GM12878 (cell line): ENCODE results near the gene TRIAP1. TPM values are rescaled to one million over a fixed set of nuclear protein-coding genes. Genes with fewer than 3 reads are reported as not detected.

Source experiments
- ATAC-seq: fragments of 200-7000 bp; cut with Tn5 transposase; 3 replicates; pipeline ENCODE4 v1.9.1; 2020; ENCODE audit warnings: mild to moderate bottlenecking, moderate library complexity
- BruUV-seq: library from RNA; stranded (reverse); fragments of 400-500 nt; replicated peaks from 2 replicates; lab custom pipeline; 2021; lab: Mats Ljungman, UMichigan
- CTCF ChIA-PET: fragments of 300-600 bp; sonication (Branson Sonifier 250); formaldehyde crosslinking; extraction: SDS; loops from one replicate; lab custom pipeline; 2021; ENCODE audit warnings: inconsistent platforms; lab: Yijun Ruan, JAX
- POLR2A ChIA-PET: fragments of 350-600 bp; formaldehyde crosslinking; extraction: SDS; loops from one replicate; lab custom pipeline; 2021; ENCODE audit warnings: inconsistent platforms; lab: Charles Lee
- RAD21 ChIA-PET: fragments of 300-600 bp; sonication (Branson Sonifier 250); formaldehyde crosslinking; loops from one replicate; lab custom pipeline; 2023; ENCODE audit warnings: antibody characterized with exemption; ENCODE audit not compliant: unreplicated experiment; lab: Charles Lee
- SMC1A ChIA-PET: fragments of 300-600 bp; sonication (Branson Sonifier 250); formaldehyde crosslinking; loops from one replicate; lab custom pipeline; 2023; ENCODE audit not compliant: unreplicated experiment, uncharacterized antibody; lab: Charles Lee
- DNase-seq: peaks from one replicate; pipeline ENCODE4 v3.0.0-alpha.2; 2011; ENCODE audit warnings: low read depth, low spot score
- FAIRE-seq: peaks from 3 replicates; lab custom pipeline; 2011; peaks lifted over from hg19 to GRCh38; lab: Jason Lieb, UNC
- H2AFZ ChIP-seq: 2 replicates; pipeline ENCODE4 v1.6.0; 2011; ENCODE audit warnings: low read depth, low read length, control low read depth; ENCODE audit not compliant: control insufficient read depth
- H3K27ac ChIP-seq: 2 replicates; pipeline ENCODE4 v1.5.1; 2011; ENCODE audit warnings: control low read depth; ENCODE audit not compliant: control insufficient read depth, insufficient read depth
- H3K27me3 ChIP-seq, 2 experiments: replicated peaks in 1 of 2; 2 replicates each; pipeline versions ENCODE4 v1.6.0 to v1.6.1; 2011; ENCODE audit warnings: low read length in 1 of 2; ENCODE audit not compliant: control insufficient read depth in 2 of 2, insufficient read depth in 2 of 2
- H3K36me3 ChIP-seq, 2 experiments: 2 replicates each; pipeline ENCODE4 v1.5.1; 2011; ENCODE audit warnings: low read length in 1 of 2; ENCODE audit not compliant: control insufficient read depth in 2 of 2, insufficient read depth in 2 of 2
- H3K4me1 ChIP-seq: 2 replicates; pipeline ENCODE4 v1.6.1; 2011; ENCODE audit warnings: mild to moderate bottlenecking, low read length, moderate library complexity, mixed read lengths; ENCODE audit not compliant: control insufficient read depth, insufficient read depth
- H3K4me2 ChIP-seq: 2 replicates; pipeline ENCODE4 v1.6.0; 2011; ENCODE audit warnings: control low read depth; ENCODE audit not compliant: control insufficient read depth, insufficient read depth
- H3K4me3 ChIP-seq: fragments of 200-600 bp; sonication (generic); 2 replicates; pipeline ENCODE4 v1.5.1; 2016
- H3K79me2 ChIP-seq: 2 replicates; pipeline ENCODE4 v1.6.0; 2011; ENCODE audit warnings: low read length; ENCODE audit not compliant: control insufficient read depth, insufficient read depth
- H3K9ac ChIP-seq: 2 replicates; pipeline ENCODE4 v1.8.0; 2011; ENCODE audit warnings: low read length, control low read depth, mixed read lengths; ENCODE audit not compliant: control insufficient read depth, insufficient read depth
- H3K9me3 ChIP-seq: replicated peaks from 3 replicates; pipeline ENCODE4 v1.5.1; 2011; ENCODE audit warnings: mild to moderate bottlenecking, low read length; ENCODE audit not compliant: control insufficient read depth, insufficient read depth
- H4K20me1 ChIP-seq: 2 replicates; pipeline ENCODE4 v1.6.0; 2011; ENCODE audit not compliant: control insufficient read depth, insufficient read depth
- ATF7 ChIP-seq: fragments of 450-650 bp; IDR thresholded peaks from 2 replicates; pipeline ENCODE4 v1.6.1; 2016; ENCODE audit warnings: low read depth, mild to moderate bottlenecking
- BCLAF1 ChIP-seq: fragments of 450-650 bp; IDR thresholded peaks from 2 replicates; pipeline ENCODE4 v1.6.1; 2017; ENCODE audit warnings: antibody characterized with exemption, mild to moderate bottlenecking, moderate library complexity
- BMI1 ChIP-seq: fragments of 450-650 bp; IDR thresholded peaks from 2 replicates; pipeline ENCODE4 v1.6.1; 2016; ENCODE audit warnings: mild to moderate bottlenecking, moderate library complexity, borderline replicate concordance
- KLF5 ChIP-seq: fragments of 450-650 bp; IDR thresholded peaks from 2 replicates; pipeline ENCODE4 v1.6.1; 2014; ENCODE audit warnings: mild to moderate bottlenecking; ENCODE audit not compliant: partially characterized antibody
- MTA3 ChIP-seq: IDR thresholded peaks from 2 replicates; pipeline ENCODE4 v1.6.1; 2012; ENCODE audit warnings: low read length, inconsistent platforms, borderline replicate concordance
- RAD51 ChIP-seq: fragments of 450-650 bp; IDR thresholded peaks from 2 replicates; pipeline ENCODE4 v1.6.1; 2016; ENCODE audit warnings: moderate library complexity, mild to moderate bottlenecking, inconsistent platforms
- RBBP5 ChIP-seq: fragments of 200-600 bp; sonication (generic); conservative IDR thresholded peaks from 2 replicates; pipeline ENCODE4 v1.6.1; 2016
- SP1 ChIP-seq: IDR thresholded peaks from one replicate; pipeline ENCODE4 v1.6.1; 2011; ENCODE audit warnings: low read depth, low read length
- ZNF384 ChIP-seq: IDR thresholded peaks from 2 replicates; pipeline ENCODE4 v1.6.1; 2012; ENCODE audit warnings: low read depth, mild to moderate bottlenecking, low read length, improper control_type of control experiment, borderline replicate concordance
- WGBS: methylation state at CpG from one replicate; pipeline ENCODE4 v1.1.6; 2016; ENCODE audit warnings: low lambda C conversion rate; ENCODE audit not compliant: insufficient replicate concordance, insufficient coverage; ENCODE audit errors: missing lambda C conversion rate; 5-methylcytosine and 5-hydroxymethylcytosine counted together
- in situ Hi-C: fragments of 300-500 bp; cut with MboI; formaldehyde crosslinking; loops from 9 replicates; pipeline ENCODE4 v1.14.3; 2018; ENCODE audit warnings: mixed read lengths
- intact Hi-C: fragments of 100-400 bp; cut with micrococcal nuclease; formaldehyde crosslinking; loops from one replicate; pipeline ENCODE4 v1.14.2; 2022; ENCODE audit not compliant: unreplicated experiment
- polyA plus RNA-seq, 11 experiments: library from polyadenylated mRNA; depleted of rRNA in 4 of 11; unstranded in 6 of 11; stranded (reverse) in 5 of 11; fragments of >200 nt; fragmentation: Nextera tagmentation in 4 of 11; fragmentation: Illumina TruSeq in 1 of 11; extraction: Ambion mirVana in 4 of 11; extraction: Trizol in 1 of 11; gene quantifications; 1 replicate in 1 of 11; 2 replicates in 10 of 11; pipeline versions ENCODE4 v1.2.1 to v1.2.3, GENCODE V29; 2011 to 2016; ENCODE audit warnings: inconsistent platforms in 2 of 11, missing spikeins in 2 of 11, low read depth in 1 of 11
- total RNA-seq, 4 experiments: library from RNA; depleted of rRNA in 3 of 4; stranded (reverse); fragments of >200 nt in 3 of 4; fragmentation: Illumina TruSeq in 1 of 4; extraction: Trizol in 1 of 4; gene quantifications; 2 replicates each; pipeline versions ENCODE4 v1.2.1 to v1.2.3, GENCODE V29; 2013 to 2021
- TF ChIP-seq, protein P1 (sequence below): fragments of 450-650 bp; formaldehyde crosslinking; IDR thresholded peaks from 2 replicates; pipeline ENCODE4 v1.4.0; 2020; ENCODE audit warnings: mild to moderate bottlenecking, moderate library complexity
- TF ChIP-seq, protein P2 (sequence below): fragments of 450-650 bp; IDR thresholded peaks from 2 replicates; pipeline ENCODE4 v1.6.1; 2016; ENCODE audit warnings: mild to moderate bottlenecking

Gene TRIAP1
- total and polyA plus RNA-seq, 10 of the 15 experiments (the other 5 are each of a cell fraction or from before 2014, with no cell fraction given) = 44.8 to 346 (median 80.8) TPM

DNA sequence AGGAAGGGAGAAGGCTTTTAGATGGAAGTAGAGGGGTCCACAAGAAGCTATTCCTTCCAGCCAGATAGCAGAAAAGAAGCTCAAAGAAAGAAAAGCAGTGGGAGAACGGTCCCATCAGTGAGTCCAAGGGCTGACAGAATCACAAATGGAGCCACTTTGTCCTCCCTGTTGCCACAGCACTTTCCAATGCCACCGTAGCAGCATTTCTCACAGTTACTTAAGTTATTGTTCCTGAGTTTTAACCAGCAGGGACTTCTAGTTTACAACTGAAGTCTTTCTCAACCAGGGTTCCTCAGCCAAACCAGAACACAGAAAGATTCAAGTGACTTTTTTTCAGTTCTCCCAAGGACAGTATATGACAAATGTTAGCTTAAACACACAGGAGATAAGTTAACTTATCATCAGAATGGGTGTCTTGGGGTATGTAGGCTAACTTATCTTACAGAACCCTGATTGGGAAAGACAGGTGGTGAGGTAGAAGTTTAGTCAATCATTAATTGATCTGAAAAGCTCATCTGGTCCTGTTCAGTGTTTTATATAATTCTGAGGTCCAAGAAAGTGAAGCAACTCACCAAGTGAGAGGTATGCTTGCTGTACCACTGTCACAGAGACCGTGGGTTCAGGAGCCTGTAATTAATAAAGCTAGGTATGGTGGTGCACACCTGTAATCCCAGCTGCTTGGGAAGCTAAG, 7.0 kb upstream of the TRIAP1 start:
- no peak overlapping the region for H3K9ac ChIP-seq
- intact Hi-C loops = no loop called here
- no TSS peak for BruUV-seq
- DNase-seq = no peak
- H3K36me3 ChIP-seq = peaks cover 7 to 20% of the 10 kb centered on the region in 2 experiments
- no peak overlapping the region for H2AFZ ChIP-seq
- ChIA-PET CTCF (interaction anchor here (0.6 to 4.3 kb wide), 9 partner anchors 9 to 1593 kb away, joined by 3 to 39 read pairs (median 3); partner anchors contain the start of genes DYNLL1, SIRT4 and SRSF9), RAD21 (no interaction called here), SMC1A (interaction anchor here (0.6 to 3.0 kb wide), 5 partner anchors 9 to 118 kb away, joined by 3 to 10 read pairs (median 4); no protein-coding TSS in a partner anchor), POLR2A (interaction anchor here (0.7 kb wide), 1 partner anchor 12 kb away, joined by 3 read pairs; no protein-coding TSS in a partner anchor)
- no peaks in the 10 kb centered on the region for H3K4me1 ChIP-seq
- WGBS = 87% methylated on average over 3 of the region's 3 CpGs
- no peak overlapping the region for H3K27ac ChIP-seq
- H3K4me2 ChIP-seq = no peak overlapping the region
- no peak for TF ChIP-seq SP1
- TF ChIP-seq KLF5 = no peak
- TF ChIP-seq BMI1 = no peak
- no peak for TF ChIP-seq RBBP5
- no peak for TF ChIP-seq ZNF384
- TF ChIP-seq, protein P1, sequence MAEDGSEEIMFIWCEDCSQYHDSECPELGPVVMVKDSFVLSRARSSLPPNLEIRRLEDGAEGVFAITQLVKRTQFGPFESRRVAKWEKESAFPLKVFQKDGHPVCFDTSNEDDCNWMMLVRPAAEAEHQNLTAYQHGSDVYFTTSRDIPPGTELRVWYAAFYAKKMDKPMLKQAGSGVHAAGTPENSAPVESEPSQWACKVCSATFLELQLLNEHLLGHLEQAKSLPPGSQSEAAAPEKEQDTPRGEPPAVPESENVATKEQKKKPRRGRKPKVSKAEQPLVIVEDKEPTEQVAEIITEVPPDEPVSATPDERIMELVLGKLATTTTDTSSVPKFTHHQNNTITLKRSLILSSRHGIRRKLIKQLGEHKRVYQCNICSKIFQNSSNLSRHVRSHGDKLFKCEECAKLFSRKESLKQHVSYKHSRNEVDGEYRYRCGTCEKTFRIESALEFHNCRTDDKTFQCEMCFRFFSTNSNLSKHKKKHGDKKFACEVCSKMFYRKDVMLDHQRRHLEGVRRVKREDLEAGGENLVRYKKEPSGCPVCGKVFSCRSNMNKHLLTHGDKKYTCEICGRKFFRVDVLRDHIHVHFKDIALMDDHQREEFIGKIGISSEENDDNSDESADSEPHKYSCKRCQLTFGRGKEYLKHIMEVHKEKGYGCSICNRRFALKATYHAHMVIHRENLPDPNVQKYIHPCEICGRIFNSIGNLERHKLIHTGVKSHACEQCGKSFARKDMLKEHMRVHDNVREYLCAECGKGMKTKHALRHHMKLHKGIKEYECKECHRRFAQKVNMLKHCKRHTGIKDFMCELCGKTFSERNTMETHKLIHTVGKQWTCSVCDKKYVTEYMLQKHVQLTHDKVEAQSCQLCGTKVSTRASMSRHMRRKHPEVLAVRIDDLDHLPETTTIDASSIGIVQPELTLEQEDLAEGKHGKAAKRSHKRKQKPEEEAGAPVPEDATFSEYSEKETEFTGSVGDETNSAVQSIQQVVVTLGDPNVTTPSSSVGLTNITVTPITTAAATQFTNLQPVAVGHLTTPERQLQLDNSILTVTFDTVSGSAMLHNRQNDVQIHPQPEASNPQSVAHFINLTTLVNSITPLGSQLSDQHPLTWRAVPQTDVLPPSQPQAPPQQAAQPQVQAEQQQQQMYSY (CRISPR knock-in tag) = no peak
- no peak for TF ChIP-seq ATF7
- no peak for TF ChIP-seq RAD51
- no peak for TF ChIP-seq BCLAF1
- TF ChIP-seq, protein P2, sequence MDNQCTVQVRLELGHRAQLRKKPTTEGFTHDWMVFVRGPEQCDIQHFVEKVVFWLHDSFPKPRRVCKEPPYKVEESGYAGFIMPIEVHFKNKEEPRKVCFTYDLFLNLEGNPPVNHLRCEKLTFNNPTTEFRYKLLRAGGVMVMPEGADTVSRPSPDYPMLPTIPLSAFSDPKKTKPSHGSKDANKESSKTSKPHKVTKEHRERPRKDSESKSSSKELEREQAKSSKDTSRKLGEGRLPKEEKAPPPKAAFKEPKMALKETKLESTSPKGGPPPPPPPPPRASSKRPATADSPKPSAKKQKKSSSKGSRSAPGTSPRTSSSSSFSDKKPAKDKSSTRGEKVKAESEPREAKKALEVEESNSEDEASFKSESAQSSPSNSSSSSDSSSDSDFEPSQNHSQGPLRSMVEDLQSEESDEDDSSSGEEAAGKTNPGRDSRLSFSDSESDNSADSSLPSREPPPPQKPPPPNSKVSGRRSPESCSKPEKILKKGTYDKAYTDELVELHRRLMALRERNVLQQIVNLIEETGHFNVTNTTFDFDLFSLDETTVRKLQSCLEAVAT = no peak
- TF ChIP-seq MTA3 = no peak
- no peaks in the 10 kb centered on the region for H3K27me3 ChIP-seq
- no peaks in the 10 kb centered on the region for H3K9me3 ChIP-seq
- ATAC-seq = no peak
- H4K20me1 ChIP-seq = no peaks in the 10 kb centered on the region
- FAIRE-seq = no peak
- in situ Hi-C loops = no loop called here
- H3K4me3 ChIP-seq = no peak overlapping the region
- H3K79me2 ChIP-seq = peaks cover 3% of the 10 kb centered on the region
